Measurements from ENCODE around the gene PFDN6. TPM values are rescaled to one million over a fixed set of nuclear protein-coding genes. Genes with fewer than 3 reads are reported as not detected.
"Not testable (repeated sequence)": the region's sequence is repeated elsewhere in the genome, so short reads cannot be mapped to it uniquely, and the experiment has no call there.

PFDN6 gene
- total RNA-seq, 3 donors from 2014 or later (not counting 1 experiment from before 2014, with no cell fraction given), result 19.2 to 26.5 (median 22.7) TPM

GRCh38 chr6:33252759-33253158 is 36.6 kb upstream of the PFDN6 start:
- H3K27ac ChIP-seq (ENCODE audit: low read length), result no peak overlapping the region
- intact Hi-C loops (cut with micrococcal nuclease), result no loop called here
- TF ChIP-seq, protein P1, sequence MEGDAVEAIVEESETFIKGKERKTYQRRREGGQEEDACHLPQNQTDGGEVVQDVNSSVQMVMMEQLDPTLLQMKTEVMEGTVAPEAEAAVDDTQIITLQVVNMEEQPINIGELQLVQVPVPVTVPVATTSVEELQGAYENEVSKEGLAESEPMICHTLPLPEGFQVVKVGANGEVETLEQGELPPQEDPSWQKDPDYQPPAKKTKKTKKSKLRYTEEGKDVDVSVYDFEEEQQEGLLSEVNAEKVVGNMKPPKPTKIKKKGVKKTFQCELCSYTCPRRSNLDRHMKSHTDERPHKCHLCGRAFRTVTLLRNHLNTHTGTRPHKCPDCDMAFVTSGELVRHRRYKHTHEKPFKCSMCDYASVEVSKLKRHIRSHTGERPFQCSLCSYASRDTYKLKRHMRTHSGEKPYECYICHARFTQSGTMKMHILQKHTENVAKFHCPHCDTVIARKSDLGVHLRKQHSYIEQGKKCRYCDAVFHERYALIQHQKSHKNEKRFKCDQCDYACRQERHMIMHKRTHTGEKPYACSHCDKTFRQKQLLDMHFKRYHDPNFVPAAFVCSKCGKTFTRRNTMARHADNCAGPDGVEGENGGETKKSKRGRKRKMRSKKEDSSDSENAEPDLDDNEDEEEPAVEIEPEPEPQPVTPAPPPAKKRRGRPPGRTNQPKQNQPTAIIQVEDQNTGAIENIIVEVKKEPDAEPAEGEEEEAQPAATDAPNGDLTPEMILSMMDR (IDR thresholded peaks at IDR 0.05), result no peak
- no peak overlapping the region for H3K4me3 Mint-ChIP-seq
- peaks cover 27% of the 10 kb centered on the region for H3K4me1 ChIP-seq (ENCODE audit: control insufficient read depth, insufficient read depth, low read length)
- H3K27ac Mint-ChIP-seq, result no peak overlapping the region
- H3K27me3 Mint-ChIP-seq (ENCODE audit: low read depth in 2 of 2), result no peaks in the 10 kb centered on the region
- H3K36me3 ChIP-seq (ENCODE audit: control insufficient read depth, insufficient read depth, low read length), result peaks cover 17% of the 10 kb centered on the region
- no peaks in the 10 kb centered on the region for H3K36me3 Mint-ChIP-seq
- H3K27me3 ChIP-seq (ENCODE audit: control insufficient read depth, insufficient read depth, low read length), result no peaks in the 10 kb centered on the region
- ATAC-seq (no peak), DNase-seq (no peak)
- peaks cover 22 to 37% of the 10 kb centered on the region in 2 donors for H3K4me1 Mint-ChIP-seq
- H3K9me3 Mint-ChIP-seq, result no peaks in the 10 kb centered on the region
- no peaks in the 10 kb centered on the region for H3K9me3 ChIP-seq (ENCODE audit: control insufficient read depth, insufficient read depth, low read length)
- no peak overlapping the region for H3K4me3 ChIP-seq (ENCODE audit: low read length)

- peaks cover 23% of the 10 kb centered on the region for H3K36me3 ChIP-seq (ENCODE audit: control insufficient read depth, insufficient read depth, low read length)
- 97% methylated on average over 3 of the region's 4 CpGs for WGBS (ENCODE audit: insufficient coverage)
- ATAC-seq, result no peak
- H3K4me3 ChIP-seq (ENCODE audit: low read length), result no peak overlapping the region
- peaks cover 12% of the 10 kb centered on the region for H3K4me1 ChIP-seq (ENCODE audit: control insufficient read depth, insufficient read depth, low read length)
- peaks cover 12 to 19% of the 10 kb centered on the region in 2 donors for H3K4me1 Mint-ChIP-seq
- no peaks in the 10 kb centered on the region for H3K9me3 ChIP-seq (ENCODE audit: control insufficient read depth, insufficient read depth, low read length)
- intact Hi-C loops (cut with micrococcal nuclease), result no loop called here
- H3K27me3 Mint-ChIP-seq (ENCODE audit: low read depth in 2 of 2), result no peaks in the 10 kb centered on the region
- H3K27me3 ChIP-seq (ENCODE audit: control insufficient read depth, insufficient read depth, low read length), result no peaks in the 10 kb centered on the region
- H3K27ac Mint-ChIP-seq, result no peak overlapping the region
- H3K9me3 Mint-ChIP-seq, result no peaks in the 10 kb centered on the region
- H3K36me3 Mint-ChIP-seq, result no peaks in the 10 kb centered on the region
- DNase-seq, result no peak
- TF ChIP-seq, protein P1 (IDR thresholded peaks at IDR 0.05), result no peak
- no peak overlapping the region for H3K4me3 Mint-ChIP-seq
- H3K27ac ChIP-seq (ENCODE audit: low read length), result no peak overlapping the region
Measured at GRCh38 chr6:33254591-33254990, 34.8 kb upstream of the PFDN6 start.

DNA sequence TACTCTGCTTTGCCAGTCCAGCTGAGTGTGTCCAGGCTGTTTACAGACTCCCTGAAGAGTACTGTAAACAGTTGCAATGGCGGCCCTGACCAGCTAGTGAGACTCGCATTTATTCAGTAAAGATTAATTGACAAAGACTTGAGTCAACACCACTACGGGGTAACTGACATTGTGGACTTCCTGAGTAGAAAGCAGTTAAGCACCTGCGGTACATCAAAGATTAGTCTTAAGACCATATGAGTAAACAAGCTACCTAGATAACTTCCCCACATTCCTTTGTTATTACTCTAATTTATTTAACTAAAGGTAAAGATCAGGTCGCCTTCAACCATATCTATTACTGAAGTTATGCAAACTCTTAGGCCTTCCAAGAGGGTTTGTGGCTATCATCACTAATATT is 30.4 kb upstream of the PFDN6 start:
- intact Hi-C loops (cut with micrococcal nuclease), result no loop called here
- TF ChIP-seq, protein P1 (IDR thresholded peaks at IDR 0.05), result no peak
- Mint-ChIP-seq H3K4me1 (peaks cover 0 to 6% of the 10 kb centered on the region in 2 donors), H3K4me3 (no peak overlapping the region), H3K36me3 (peaks cover 9% of the 10 kb centered on the region), H3K9me3 (no peaks in the 10 kb centered on the region), H3K27me3 (ENCODE audit: low read depth in 2 of 2) (no peaks in the 10 kb centered on the region), H3K27ac (no peak overlapping the region)
- Histone ChIP-seq H3K9me3 (ENCODE audit: control insufficient read depth, insufficient read depth, low read length) (no peaks in the 10 kb centered on the region), H3K27ac (ENCODE audit: low read length) (no peak overlapping the region), H3K4me1 (ENCODE audit: control insufficient read depth, insufficient read depth, low read length) (no peaks in the 10 kb centered on the region), H3K36me3 (ENCODE audit: control insufficient read depth, insufficient read depth, low read length) (peaks cover 40% of the 10 kb centered on the region), H3K27me3 (ENCODE audit: control insufficient read depth, insufficient read depth, low read length) (no peaks in the 10 kb centered on the region), H3K4me3 (ENCODE audit: low read length) (no peak overlapping the region)
- 98% methylated on average over 5 of the region's 5 CpGs for WGBS (ENCODE audit: insufficient coverage)
- ATAC-seq, result no peak
- no peak for DNase-seq

DNA sequence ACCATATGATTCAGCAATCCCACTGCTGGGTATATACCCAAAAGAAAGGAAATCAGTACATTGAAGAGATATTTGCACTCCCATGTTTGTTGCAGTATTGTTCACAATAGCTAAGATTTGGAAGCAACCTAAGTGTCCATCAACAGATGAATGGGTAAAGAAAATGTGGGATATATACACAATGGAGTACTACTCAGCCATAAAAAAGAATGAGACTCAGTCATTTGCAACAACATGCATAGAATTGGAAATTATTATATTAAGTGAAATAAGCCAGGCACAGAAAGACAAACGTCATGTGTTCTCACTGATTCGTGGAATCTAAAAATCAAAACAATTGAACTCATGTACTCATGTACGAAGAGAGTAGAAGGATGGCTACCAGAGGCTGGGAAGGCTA is 26.9 kb upstream of the PFDN6 start:
- H3K27me3 Mint-ChIP-seq (ENCODE audit: low read depth in 2 of 2); H3K4me3 Mint-ChIP-seq; ATAC-seq; H3K27ac Mint-ChIP-seq; H3K27ac ChIP-seq (ENCODE audit: low read length); H3K4me1 Mint-ChIP-seq; H3K9me3 Mint-ChIP-seq; H3K4me3 ChIP-seq (ENCODE audit: low read length); intact Hi-C loops (cut with micrococcal nuclease); H3K9me3 ChIP-seq (ENCODE audit: control insufficient read depth, insufficient read depth, low read length); DNase-seq; H3K4me1 ChIP-seq (ENCODE audit: control insufficient read depth, insufficient read depth, low read length); H3K27me3 ChIP-seq (ENCODE audit: control insufficient read depth, insufficient read depth, low read length): not testable (repeated sequence)
- H3K36me3 Mint-ChIP-seq, result peaks cover 13% of the 10 kb centered on the region
- 96% methylated on average over 3 of the region's 3 CpGs for WGBS (ENCODE audit: insufficient coverage)
- peaks cover 60% of the 10 kb centered on the region for H3K36me3 ChIP-seq (ENCODE audit: control insufficient read depth, insufficient read depth, low read length)
